Inferior parietal cortex (tissue), 1 donor: ENCODE data around the gene AMIGO1.

Experiments
- DNase-seq: peaks from one replicate; pipeline ENCODE4 v3.0.0-alpha.2; 2016; ENCODE audit errors: extremely low spot score

AMIGO1 gene

DNA sequence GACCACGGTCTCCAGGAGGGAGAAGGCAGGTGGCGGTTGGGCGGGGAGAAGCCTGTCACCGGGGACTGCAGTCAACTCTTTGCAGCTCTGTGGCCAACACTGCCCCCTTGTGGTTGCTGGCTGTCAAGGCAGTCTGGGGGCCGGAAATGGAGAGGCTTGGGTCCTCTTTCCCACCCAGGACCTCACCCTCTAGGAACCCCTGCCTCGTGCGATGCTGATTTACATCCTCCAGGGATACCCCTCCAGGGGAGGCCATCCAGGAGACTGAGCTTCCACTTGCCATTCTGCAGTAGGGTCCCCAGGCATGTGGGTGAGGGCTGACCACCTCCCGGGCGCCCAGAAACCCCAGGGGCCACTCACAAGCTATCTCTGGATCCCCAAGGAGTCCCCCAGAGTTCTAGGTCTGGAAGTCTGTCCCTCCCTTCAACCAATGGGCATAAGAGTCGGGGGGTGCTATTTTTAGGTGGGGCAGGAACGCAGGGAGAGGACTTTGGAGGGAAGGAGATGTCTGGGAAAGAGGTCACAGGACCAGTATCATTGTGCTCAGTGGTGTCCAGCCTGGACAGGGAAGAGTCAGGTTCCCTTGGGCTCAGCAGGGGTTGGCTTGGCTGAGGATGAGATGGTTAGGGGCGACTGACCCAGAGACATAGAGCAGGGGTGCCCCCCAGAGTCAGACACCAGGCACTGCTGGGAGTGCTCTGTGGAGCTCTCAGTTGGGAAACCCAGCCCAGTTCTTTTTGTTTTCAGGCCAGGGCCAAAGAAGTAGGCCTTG lies 23.0 kb upstream of the AMIGO1 start:
- DNase-seq: peak; percentile 92

DNA sequence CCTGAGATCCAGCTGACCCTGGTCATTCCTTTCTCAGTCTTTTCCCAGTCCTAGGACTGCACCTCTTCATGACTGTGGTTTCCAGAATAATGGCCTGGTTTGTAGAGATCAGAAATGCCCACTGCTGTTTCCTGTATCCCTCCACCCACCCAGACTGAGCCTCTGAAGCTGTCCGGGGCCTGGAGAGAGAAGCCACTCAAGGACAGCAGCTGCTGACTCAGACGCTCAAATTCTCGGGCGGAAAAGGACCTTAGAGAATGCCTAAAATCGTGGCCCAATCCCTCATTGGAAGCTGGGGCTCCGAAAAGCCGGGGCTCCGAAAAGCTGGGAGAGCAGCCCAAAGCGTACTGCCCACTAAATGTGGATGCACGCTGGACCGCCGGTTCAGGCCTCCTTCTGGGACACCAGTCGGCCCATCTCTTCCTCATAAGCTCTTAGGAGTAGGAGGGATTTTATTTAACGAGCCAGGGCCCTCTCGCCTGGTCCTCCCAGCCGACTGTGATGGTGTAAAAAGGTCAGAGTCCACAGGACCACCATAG lies 22.4 kb upstream of the AMIGO1 start:
- no peak for DNase-seq

DNA sequence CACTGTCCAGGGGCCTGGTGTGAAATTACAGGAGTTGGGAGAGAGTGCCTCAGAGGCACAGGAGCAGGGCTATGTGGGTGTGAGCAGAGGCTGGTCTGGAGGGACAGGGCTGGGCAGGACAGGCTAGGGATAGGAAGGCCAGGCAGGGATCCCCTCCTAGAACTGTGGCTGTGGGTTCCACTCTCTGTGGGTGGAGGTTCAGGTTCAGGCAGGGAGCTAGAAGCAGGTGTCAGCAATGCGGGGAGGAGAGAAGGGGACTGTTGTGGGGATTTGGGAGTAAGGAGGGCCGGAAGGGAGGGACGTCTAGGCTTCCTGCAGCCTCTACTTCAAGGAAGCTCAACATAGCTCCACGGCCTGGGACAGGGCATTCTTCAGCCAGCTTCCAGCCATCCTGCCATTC lies 21.9 kb upstream of the AMIGO1 start:
- DNase-seq: no peak

DNA sequence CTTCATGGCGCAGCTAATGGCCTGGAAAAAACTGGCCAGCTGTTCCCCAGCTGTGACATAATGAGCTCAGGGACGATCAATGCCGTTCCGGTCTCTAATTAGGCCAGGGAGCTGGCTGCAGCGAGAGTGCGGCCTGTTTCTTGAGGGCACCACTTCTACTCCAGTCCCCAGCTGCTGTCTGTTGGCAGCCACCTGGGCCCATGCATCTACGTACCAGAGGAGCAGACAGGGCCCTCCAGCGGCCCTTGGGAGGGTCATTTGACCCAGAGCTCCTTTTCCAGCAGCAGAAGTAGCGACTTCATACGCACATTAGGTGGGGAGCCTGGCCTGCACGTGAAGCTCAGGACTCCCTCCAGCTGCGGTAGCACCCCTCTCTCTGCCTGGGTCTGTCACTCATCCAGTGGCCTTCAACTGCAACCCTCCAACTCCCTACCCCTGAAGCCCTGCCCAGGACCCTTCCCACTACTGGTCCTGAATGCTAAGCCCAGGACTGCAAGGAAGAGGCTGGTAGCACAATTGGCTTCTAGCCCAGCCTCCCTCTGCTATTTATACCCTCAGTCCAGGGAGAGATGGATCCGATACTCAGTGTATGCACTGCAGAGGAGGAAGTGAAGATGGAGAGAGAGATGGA lies 21.0 kb upstream of the AMIGO1 start:
- no peak for DNase-seq

DNA sequence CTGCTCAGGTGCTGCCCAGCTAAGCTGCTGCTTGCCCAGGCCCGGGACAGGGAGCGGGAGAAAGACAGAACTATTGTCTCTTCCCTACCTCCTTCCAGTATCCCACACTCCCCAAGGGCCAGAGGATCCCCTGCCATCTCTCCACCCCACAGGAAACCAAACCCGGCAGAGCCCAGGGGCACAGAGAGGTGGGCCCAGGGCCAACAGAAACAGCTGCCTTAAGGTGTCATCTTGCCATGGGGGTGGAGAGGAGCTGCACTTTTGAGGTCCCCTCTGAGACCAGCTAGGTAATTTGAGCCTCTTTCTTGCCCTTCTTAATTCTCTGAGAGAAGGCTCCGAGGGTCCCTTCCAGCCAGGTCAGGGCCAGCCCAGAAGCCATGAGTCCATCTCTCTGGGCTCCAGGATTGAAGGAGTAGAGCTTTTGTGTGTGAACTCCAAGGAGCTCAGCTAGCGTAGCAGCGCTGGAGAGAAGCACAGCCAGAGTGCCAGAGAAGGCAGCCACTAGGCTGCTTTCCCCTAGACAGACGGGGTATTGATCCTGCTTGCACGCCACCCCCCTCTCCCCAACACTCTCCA lies 20.4 kb upstream of the AMIGO1 start:
- no peak for DNase-seq

DNA sequence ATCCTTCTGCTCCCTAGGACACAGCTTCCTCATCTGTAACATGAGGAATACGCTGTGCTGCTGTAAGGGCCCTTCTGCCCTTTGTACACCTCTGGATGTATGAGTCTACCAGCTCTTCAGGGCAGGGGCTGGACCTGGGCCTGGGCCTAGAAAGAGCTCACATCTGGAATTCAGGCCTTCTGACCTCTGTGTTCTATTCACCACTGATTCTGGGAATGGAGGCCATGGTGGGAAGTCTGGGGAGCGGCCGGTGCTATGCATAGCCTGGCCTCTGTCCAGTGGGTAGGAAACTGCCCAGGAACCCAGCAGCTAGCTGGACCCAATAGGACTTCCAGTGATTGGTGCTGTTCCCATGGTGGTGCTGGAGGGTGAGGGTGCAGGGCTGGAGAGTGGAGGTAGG lies 19.2 kb upstream of the AMIGO1 start:
- DNase-seq: no peak

DNA sequence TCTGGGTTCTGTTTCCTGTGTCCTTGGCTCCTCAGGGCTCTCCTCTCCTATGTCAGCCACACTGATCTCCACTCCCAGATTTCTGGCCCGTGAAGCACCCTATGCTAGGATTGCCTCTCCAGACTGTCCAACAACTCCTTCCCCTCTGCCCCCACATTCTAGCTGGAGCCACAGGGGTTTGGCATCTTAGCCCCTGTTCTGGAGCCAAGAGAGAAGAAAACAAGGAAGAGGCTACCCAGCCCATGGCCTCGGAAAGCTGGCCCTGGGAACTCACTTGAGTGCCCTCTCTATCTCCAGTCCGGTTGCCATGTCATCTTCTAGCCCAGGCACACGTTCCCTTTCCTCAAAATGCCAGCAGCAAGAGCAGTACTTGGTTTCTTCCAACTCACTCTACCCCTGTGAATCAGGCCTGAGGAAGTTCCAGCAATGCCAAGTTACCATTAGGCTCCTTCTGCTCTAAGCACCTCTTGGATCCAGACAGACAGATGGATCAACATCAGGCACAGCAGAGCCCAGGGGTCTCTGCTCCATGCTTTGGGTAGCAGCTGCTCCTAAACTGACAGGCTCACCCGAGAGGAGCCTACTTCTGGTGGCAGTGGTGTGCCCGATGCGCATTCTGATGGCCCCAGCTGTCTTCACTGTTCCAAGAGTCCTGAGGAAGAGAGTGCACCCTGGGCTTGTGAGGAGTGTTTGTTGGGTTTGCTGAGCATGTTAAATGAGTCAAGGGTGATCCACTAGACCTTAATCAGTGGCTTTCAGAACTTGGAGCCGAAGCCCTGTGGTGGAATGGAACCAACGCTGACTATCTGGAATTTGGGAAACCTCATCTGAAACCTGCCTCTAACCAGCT lies 18.5 kb upstream of the AMIGO1 start:
- DNase-seq: no peak

DNA sequence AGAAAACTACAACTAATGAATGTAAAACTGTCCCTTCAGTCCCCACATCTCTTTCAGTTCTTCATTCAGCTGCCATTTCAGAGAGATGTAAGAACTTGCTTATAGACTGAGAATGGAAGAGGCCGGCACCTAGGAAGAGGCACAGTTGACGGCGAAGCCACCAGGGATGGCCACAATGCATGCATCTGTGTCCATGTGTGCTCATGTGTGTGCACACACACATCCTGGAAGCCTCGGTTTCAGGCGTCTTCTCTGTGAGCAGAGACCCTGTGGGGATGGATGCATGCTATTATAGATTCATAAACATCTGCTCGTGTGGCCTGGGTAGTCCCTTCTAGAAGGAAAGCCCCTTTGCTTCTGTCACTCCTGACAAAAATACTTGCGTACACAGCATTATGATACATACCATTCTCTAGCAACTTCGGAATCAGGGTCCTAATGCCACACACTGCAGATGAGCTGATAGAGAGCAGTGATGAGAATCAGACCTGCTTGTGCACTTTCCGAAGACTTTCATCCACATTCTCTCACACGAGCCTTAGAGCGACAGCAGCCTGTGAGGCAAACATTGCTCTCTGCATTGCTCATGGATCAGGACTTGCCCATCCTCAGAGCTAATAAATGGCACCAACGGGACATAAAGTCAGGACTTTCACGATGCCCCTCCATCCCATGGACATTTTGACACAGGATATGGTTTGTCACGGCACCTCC lies 17.7 kb upstream of the AMIGO1 start:
- no peak for DNase-seq

DNA sequence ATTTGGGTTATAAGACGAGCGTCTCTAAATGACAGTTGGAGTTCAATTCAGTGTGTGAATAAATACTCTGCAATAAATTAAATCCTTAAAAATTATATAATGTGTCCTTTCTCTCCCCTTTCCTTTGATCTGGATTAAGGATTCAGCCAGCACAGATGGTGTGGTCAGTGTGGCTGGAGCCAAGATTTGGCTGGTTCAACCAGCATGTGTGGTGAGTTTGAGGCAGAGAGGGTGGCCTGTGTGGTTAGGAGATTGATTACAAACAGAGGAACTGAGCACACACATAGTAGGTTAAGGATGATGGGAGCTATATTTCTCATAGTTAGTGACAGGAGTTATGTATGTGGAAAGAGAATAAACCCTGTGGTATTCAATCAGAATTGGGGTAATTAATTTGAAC lies 14.2 kb upstream of the AMIGO1 start:
- DNase-seq: no peak

DNA sequence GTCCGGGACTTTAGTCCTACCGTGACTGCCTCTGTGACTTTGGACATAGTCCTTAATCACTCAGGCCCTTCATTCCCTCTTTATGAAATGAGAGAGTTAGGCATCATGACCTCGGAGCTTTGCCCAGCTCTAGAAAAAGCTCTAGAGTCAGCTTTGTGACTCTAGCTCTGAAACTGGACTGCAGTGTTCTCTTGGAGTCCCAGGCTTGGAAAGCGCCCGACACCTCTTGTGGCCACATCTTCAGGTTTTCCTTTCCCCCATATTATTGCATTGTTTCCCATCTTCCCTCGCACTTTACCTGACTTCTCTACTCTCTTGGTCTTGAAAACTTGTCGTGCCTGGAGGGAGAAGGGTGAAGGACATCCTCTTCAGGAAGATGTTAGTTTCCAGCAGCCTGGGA lies 12.5 kb upstream of the AMIGO1 start:
- DNase-seq: no peak

DNA sequence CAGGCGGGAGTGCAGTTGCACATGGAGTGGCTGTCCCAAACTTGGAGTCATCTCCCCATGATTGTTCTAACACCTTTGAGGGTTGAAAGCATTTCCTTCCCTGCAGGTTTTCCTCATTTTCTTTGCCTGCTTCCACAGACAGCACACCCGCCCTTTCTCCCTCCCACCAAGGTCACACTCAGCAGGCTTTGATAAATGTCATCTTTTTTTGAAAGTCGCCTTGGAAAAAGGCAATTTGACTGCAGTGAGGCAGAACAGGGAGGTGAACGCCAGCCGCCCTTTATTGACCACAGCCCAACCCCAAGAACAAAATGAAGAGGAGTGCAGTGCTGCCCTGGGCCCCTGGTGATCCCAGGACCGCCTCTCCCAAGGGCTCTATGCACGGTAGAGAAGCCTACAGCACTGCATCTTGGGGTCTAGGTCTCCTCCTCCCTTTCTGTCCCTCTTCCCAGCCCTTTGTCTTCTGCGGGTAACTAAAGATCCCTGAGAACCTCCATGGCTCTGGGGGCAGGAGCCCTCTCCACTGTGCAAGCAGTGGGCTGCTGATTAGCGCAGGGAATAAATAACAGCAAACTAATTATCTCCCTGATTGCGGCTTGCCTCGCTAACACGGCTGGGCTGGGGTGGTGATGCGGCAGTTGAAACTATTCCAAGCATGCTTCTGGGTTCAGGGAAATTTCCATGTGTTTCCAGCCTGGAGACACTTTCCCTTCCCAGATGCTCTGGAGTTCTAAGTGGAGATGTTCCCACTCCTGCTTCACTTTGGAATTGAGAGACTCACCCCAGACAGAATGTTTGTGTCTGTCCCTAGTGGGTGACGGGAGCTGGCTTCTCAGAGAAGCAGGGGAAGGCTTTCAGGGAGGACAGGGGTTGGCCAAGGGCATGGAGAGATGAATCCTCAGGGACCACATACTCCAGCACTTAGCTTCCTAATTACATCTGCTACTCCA lies 11.8 kb upstream of the AMIGO1 start:
- DNase-seq: no peak

DNA sequence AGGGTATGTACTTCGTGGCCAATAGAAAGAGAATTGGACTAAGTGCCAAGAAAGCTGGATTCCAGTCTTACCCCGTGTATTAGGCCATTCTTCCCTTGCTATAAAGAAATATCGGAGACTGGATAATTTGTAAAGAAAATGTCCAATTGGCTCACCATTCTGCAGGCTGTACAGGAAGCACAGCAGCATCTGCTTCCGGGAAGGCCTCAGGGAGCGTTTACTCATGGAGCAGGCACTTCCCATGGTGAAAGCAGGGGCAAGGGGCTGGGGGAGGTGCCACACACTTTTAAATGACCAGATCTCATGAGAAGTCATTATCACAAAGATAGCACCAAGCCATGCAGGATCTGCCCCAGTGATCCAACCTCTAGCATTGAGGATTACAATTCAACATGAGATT lies 7.8 kb upstream of the AMIGO1 start:
- no peak for DNase-seq

DNA sequence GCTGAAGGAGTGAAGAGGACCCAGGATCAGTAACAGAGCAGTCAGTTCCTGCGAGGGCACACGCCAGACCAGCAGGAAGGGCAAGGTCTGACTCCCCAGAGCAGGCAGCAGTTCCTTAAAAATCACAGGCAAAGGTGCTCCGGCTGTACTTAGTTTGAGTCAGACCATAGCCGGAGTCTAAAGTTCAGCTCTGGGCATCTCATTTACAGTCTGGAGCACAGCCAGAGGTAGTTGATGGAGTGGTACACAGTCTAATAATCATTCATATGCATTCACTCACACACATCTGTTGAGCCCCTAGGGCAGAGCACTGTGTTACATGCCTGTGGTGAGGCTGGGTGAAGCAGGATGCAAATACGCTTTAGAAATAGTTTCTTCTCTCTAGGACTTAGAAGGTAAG lies 7.3 kb upstream of the AMIGO1 start:
- no peak for DNase-seq

DNA sequence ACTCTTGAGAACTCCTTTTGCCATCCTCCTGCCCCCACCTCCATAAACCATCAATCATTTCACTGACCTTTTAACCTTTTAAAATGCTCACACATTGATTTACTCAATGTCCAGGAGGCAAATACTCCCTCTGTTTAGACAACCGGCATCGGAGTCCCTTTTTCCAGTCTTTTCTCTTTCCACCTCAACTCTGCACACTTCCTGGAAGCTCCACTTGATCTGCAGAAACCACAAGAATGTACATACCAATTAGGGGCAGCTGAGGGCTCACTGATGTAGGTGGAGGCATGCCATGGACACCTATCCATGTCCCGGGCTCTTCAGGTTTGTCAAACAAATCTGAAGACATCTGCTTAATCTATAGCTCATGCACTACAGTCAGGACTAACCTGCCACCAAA lies 5.3 kb upstream of the AMIGO1 start:
- no peak for DNase-seq

DNA sequence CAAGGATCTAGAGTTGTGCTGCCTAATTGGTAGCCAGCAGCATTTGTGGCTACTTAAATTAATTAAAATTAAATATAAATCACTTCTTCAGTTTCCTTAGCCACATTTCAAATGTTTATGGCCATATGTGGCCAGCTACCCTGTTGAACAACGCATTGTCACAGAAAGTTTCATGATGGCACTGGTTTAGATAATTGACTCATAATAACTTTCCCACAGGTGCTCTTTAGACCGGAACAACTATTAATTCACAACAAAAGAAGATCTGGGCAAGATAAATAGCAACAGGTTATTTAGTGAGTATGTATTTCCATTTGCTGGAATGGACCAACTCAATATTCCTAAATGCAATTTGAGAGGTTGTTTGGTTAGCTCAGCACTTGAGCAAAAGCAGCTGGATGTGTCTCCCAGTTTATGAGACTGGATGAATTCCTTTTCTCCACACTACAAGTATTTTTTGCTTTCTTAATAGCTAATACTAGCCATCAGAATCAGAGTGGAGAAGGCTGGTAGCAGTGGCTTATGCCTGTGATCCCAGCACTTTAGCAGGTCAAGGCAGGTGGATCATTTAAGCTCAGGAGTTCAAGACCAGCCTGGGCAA lies 3.7 kb upstream of the AMIGO1 start:
- no peak for DNase-seq

DNA sequence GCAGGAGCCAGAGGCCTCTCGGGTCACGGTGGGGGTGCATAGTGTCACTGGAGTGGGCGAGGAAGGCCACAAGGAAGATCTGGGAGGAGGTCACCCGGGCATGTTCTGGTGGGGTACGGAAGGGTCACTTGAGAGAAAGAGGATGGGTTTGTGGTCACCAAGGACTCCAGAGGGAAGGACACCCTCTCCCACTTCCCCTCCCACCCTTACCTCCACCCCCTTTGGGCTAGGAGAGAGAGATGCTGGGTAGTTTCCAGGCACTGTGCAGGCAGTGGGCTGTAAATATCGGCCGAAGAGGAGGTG lies 703 bp downstream of the AMIGO1 start:
- no peak for DNase-seq

DNA sequence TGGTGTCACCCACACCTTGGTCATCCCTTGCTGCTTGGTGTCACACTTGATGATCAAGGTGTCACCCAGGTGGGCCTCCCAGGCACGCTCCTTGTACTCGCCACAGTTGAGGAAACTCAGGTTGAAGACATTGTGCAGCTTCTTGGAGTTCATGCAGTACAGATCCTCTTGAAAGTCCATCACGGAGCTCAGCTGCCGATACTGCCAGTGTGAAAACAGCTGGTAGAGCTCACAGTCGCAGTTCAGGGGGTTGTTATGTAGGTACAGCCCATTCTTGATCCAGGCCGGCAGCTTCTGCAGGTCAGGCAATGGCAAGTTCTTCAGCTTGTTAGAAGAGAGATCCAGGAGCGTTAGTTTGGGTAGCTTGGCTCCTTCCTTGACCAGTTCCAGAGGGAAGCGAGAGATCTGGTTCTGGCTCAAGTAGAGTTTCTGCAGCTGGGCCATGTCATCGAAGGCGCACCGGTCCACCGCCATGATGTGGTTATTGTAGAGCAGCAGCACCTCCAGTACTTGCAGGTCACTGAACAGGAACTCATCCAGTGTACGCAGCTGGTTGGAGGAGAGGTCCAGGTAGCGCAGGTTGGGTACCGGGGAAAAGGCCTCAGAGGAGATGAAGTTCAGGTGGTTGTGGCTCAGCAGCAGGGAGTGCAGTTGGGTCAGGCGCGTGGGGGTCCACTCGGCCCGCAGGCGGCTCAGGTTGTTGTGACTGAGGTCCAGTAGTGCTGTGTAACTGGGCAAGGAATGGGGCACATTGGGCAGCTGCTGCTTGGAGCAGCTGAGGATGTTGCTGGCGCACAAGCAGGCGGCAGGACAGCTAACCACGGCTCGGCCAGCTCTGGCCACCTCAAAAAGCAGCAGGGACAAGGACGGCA lies 1.3 kb downstream of the AMIGO1 start:
- no peak for DNase-seq

DNA sequence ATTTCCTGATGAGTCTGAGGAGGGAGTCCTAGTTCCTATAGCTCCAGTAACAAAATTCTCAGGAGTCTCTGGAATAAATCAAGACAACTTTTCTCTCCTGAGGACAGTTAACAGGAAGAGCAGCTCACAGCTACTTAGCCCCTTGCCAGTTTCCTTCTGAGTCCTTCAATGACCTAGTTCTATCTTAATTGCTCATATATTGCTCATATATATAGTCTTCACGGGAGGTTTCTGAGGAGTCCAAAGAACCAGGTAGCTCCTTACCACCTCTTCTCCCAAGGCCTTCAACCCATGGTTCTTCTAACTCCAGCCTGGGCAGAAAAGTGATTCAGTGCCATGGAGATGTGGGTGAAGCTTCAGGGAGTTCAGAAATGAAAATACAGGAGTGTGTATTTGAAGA lies 4.6 kb downstream of the AMIGO1 start:
- no peak for DNase-seq

DNA sequence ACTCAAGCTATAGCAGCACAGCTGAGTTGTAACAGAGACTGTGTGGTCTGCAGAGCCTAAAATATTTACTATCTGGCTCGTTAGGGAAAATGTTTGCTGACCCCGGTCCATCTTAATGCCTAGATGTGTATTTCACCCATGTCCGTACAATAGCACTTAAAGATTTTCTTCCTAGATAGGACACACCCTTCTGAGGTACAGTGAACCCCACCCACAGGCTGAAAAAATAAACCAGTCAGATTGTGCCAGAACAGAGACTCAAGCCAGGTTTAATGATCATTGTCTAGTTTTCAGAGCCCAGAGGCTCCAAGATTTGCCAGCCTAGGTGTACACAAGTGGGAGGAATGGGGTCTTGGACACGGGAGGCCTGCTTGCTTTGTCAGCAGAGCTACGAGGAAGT lies 5.6 kb downstream of the AMIGO1 start:
- no peak for DNase-seq
